Measurements from ENCODE around the gene SLC39A11. TPM values are rescaled to one million over a fixed set of nuclear protein-coding genes. Genes with fewer than 3 reads are reported as not detected.
"Not testable (repeated sequence)": the region's sequence is repeated elsewhere in the genome, so short reads cannot be mapped to it uniquely, and the experiment has no call there.

Gene SLC39A11
- total RNA-seq, 1 donor from 2014 or later, result 26.9 TPM

GRCh38 chr17:73072219-73072962 lies 20.1 kb downstream of the SLC39A11 start:
- intact Hi-C loops (cut with micrococcal nuclease), result no loop called here

GRCh38 chr17:73071066-73071999 lies 21.2 kb downstream of the SLC39A11 start:
- intact Hi-C loops (cut with micrococcal nuclease), result no loop called here

GRCh38 chr17:73069841-73070240 lies 22.6 kb downstream of the SLC39A11 start:
- intact Hi-C loops (cut with micrococcal nuclease), result no loop called here

- intact Hi-C loops (cut with micrococcal nuclease), result no loop called here
Observed at GRCh38 chr17:73069164-73069770, 23.2 kb downstream of the SLC39A11 start.

GRCh38 chr17:73068322-73069153 lies 23.9 kb downstream of the SLC39A11 start:
- intact Hi-C loops (cut with micrococcal nuclease), result no loop called here

GRCh38 chr17:73067699-73068098 lies 24.8 kb downstream of the SLC39A11 start:
- intact Hi-C loops (cut with micrococcal nuclease), result not testable (repeated sequence)

GRCh38 chr17:73067075-73067474 lies 25.4 kb downstream of the SLC39A11 start:
- intact Hi-C loops (cut with micrococcal nuclease), result no loop called here

- intact Hi-C loops (cut with micrococcal nuclease), result no loop called here
Observed at GRCh38 chr17:73066148-73066884, 26.2 kb downstream of the SLC39A11 start.

GRCh38 chr17:73065376-73065775 lies 27.1 kb downstream of the SLC39A11 start:
- intact Hi-C loops (cut with micrococcal nuclease), result no loop called here

GRCh38 chr17:73064084-73064938 lies 28.2 kb downstream of the SLC39A11 start:
- intact Hi-C loops (cut with micrococcal nuclease), result no loop called here

- intact Hi-C loops (cut with micrococcal nuclease), result no loop called here
Observed at GRCh38 chr17:73062726-73063125, 29.8 kb downstream of the SLC39A11 start.

- intact Hi-C loops (cut with micrococcal nuclease), result no loop called here
Observed at GRCh38 chr17:73061161-73061560, 31.3 kb downstream of the SLC39A11 start.

- intact Hi-C loops (cut with micrococcal nuclease), result no loop called here
Observed at GRCh38 chr17:73060721-73061120, 31.8 kb downstream of the SLC39A11 start.

GRCh38 chr17:73059713-73060112 lies 32.8 kb downstream of the SLC39A11 start:
- intact Hi-C loops (cut with micrococcal nuclease), result not testable (repeated sequence)

GRCh38 chr17:73058022-73058421 lies 34.5 kb downstream of the SLC39A11 start:
- intact Hi-C loops (cut with micrococcal nuclease), result no loop called here

- intact Hi-C loops (cut with micrococcal nuclease), result no loop called here
Observed at GRCh38 chr17:73057196-73057595, 35.3 kb downstream of the SLC39A11 start.

- intact Hi-C loops (cut with micrococcal nuclease), result no loop called here
Observed at GRCh38 chr17:73052923-73053322, 39.6 kb downstream of the SLC39A11 start.

GRCh38 chr17:73050797-73051196 lies 41.7 kb downstream of the SLC39A11 start:
- intact Hi-C loops (cut with micrococcal nuclease), result no loop called here

GRCh38 chr17:73048170-73048569 lies 44.3 kb downstream of the SLC39A11 start:
- intact Hi-C loops (cut with micrococcal nuclease), result no loop called here
